Body of pancreas (tissue), 4 donors: ENCODE results near the gene SETD5.

Source experiments
- CTCF ChIP-seq, 7 experiments: fragments of 450-650 bp in 4 of 7; fragments of 200-600 bp in 3 of 7; sonication (generic) in 3 of 7; IDR thresholded peaks; one replicate each; pipeline ENCODE4 v1.5.1; 2016 to 2019; ENCODE audit warnings: antibody characterized with exemption in 7 of 7
- POLR2A ChIP-seq, 3 donors: fragments of 450-650 bp; IDR thresholded peaks; one replicate each; pipeline ENCODE4 v1.6.1; 2016; ENCODE audit warnings: antibody characterized with exemption in 3 of 3, mild to moderate bottlenecking in 2 of 3

- TF ChIP-seq CTCF (IDR thresholded peaks at IDR 0.05) (no peak), POLR2A (IDR thresholded peaks at IDR 0.05) (no peak)
Observed at GRCh38 chr3:9409981-9410854, 12.8 kb downstream of the SETD5 start.
